CD4-positive, alpha-beta T cell treated with Interleukin-10 for 1 hour (primary cell): ENCODE results near the gene ARMC2.

Experiments
- DNase-seq: peaks from one replicate; pipeline ENCODE4 v3.0.0-alpha.2; 2020

ARMC2 gene

DNA sequence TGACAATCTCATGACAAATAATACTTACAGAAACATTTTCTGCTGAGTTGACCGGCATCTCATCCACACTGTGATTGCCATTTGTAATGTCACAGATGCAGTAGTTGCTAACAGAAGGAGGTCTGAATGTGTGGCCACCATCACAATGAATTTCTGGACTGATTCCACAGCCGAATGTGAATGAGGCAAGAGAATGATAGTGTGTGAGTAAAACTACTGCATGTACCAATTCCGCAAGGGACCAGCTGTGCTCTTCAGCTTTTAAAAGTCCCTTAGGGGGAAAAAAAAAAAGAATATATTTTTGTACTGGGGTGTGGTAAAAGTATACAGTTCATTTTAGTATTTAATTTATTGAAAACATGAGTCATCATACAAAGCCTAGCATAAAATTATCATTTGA, 150.3 kb downstream of the ARMC2 start:
- no peak for DNase-seq

DNA sequence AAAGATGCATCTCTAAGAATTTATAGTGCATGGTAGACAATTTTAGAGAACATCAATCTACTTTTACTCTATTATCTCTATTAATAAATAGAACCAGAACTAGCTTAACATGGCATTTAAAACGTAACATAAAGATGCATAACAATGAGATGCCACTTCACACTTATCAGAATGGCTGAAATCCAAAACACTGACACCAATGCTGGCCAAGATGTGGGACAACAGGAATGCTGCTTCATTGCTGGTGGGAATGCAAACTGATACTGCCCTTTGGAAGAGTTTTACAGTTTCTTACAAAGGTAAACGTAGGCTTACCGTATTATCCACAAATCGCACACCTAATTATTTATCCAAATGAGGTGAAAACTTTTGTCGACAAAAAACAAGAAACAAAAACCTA, 151.2 kb downstream of the ARMC2 start:
- no peak for DNase-seq

DNA sequence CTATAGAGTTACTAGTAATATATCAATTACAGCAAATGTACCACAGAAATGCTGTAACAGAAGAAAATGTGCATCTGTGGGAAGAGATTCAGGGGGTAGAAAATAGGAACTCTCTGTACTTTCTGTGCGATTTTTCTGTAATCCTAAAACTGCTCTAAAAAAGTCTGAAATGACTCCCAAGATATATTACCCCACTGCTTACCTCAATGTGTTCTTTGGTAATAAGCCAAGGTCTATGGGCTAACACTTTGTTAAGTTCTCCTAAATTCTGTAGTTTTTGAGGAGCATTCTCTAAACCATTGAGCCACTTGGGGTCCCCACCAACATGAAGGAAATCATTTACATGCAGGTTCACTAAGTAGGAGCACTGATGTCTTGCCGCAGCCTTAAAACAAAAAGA, 152.1 kb downstream of the ARMC2 start:
- no peak for DNase-seq

DNA sequence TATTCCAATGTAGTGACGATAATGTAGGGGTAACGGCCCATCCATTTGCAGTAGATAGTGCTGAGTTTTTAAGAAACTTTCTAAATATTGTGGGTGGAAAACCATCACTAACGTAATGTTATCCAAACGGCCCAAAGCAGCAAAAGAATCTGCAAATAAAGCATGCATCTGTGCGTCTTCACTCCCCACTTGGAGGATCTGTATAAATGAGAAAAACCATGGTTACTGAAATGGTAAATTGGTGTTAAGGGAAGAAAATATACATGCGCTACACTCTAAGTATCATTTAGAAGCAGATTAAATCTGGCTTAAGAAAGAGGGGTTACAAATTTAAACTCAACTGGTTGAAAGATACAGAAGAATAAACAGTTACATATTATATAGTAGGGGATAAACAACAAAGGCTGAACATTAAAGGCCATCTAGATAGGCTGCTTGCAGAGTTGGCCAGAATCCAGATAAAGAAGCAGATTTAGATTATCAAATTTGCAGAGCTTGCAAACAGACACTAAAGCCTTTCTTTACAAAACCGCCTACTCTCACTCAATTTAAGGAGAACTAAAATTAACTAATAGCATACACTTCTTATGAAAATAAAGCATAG, 153.2 kb downstream of the ARMC2 start:
- no peak for DNase-seq

DNA sequence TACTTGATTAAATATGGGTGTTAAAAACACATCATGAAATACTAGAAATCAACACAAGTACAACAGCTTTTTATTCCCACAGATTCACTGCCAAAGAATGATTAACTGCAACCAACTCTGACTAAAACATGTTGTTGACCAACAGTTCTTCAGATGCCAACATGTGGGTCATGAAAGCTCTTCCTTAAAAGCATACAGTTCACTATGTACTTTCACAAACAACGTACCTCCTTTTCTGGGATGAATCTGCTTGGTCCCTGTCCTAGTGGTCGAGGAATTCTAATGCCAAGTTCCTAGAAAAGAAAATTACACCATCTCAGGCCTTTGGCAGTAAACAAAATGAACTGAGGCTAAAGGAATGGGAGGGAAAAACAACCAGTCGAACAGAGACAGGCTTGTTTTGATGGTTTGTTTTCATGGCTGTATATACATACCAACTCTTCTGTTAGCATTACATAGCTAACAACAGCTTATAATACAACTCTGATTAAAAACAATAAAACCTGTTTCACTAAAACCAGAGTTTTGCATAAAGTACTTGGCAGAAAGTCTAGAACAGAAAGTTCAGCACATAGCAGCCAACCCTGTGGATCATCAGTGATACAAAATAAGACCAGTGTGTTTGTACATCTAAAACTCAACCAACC, 154.0 kb downstream of the ARMC2 start:
- DNase-seq: no peak

DNA sequence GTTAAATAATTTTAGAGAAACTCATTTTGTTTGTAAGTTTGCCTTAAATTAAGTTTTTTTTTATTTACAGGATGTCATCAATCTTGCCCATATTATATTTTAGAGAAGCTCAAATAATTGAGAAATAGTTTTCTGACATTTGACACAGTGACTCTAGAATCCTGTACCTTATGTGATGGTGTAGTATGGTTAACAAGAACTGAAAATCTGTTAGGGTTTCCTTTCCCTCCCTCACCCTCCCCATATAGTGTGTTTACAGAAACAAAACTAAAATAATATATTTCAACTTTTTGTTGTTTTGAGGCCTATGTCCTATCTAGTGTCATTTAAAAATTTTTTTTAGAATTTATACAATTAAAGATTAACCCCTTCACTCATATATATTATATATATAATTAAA, 154.7 kb downstream of the ARMC2 start:
- DNase-seq: no peak

DNA sequence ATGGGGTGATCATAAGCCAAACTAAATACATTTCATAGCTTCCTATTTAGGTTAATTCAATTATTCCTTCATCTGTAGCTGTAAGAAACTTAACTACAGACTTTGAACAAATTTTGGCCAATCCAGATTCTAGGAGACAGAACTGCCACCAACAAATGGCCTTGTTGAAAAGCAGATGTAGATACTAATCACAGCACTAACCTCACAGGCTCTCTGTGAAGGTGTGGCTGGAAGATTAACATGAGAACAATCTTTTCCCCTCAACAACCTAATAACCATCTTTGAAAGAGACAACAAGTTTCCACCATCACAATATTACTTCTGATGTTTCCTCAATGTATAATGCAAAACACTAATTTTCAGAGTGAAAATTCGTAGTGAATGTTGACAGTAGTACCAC, 158.6 kb downstream of the ARMC2 start:
- no peak for DNase-seq

DNA sequence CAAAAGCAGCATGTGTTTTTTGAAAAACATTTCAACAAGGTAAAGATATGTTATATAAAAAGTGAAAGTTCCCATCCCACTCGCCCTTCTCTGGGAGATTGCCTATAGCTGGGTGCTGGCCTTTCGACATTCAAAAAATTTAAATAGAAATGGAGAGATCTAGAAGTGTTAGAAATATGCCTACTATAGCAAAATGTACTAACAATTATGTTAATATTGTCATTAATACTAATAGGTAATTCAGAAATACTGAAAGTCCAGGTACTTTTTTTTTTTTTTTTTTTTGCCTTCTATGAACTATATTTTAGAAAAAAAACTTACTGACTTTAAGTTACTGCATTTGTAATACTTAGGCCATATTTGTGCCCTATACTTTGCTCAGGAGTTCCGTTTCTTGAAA, 159.3 kb downstream of the ARMC2 start:
- no peak for DNase-seq

DNA sequence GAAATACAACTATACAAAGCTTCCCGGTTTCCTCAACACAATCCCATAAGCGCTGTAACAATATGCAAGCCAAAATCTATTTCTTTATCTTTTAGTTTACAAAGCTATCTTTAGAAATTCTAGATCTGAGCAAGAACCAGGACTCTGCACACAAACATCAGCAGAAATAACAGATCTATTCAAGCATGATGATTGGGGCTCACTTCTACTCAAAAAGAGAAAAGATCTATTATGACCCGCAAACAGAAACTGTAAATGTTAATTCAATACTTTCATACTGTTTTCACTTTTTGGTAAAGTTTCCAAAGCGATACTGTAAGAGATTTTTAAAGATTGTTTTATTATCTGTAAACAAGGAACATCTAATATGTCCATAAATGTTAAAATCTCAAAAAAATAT, 159.8 kb downstream of the ARMC2 start:
- no peak for DNase-seq

DNA sequence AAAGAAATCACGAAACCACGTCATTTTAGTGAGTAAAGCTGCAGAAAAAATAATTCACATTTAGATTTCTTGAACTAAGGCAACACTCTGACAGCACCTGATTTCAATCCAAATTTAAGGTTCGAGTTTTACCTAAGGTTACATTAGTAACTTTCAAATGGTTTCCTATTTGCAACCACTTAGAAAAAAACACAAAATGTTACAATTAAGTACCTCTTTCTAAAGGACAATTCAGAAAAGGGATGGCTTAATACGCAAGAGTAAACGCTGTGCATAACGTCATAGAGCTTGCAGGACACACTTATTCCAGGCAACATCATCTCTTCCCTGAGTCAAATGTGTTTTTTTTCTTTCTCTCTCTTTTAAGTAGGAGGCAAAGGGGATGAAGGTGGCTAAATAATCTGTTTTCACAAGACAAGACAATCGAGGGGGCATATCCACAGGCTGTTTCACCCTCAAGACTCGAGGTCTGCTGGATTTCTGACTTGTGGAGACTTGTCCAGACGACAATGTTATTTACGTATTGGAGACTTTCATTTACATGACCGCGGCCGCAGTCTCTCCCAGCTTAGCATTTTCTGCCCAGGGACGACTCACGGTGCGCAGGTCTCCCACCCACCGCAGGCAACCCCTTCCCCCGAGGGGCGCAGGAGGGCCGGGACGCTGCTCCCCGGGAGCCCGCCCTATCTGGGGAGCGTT, 160.5 kb downstream of the ARMC2 start:
- DNase-seq: peak; percentile 45

DNA sequence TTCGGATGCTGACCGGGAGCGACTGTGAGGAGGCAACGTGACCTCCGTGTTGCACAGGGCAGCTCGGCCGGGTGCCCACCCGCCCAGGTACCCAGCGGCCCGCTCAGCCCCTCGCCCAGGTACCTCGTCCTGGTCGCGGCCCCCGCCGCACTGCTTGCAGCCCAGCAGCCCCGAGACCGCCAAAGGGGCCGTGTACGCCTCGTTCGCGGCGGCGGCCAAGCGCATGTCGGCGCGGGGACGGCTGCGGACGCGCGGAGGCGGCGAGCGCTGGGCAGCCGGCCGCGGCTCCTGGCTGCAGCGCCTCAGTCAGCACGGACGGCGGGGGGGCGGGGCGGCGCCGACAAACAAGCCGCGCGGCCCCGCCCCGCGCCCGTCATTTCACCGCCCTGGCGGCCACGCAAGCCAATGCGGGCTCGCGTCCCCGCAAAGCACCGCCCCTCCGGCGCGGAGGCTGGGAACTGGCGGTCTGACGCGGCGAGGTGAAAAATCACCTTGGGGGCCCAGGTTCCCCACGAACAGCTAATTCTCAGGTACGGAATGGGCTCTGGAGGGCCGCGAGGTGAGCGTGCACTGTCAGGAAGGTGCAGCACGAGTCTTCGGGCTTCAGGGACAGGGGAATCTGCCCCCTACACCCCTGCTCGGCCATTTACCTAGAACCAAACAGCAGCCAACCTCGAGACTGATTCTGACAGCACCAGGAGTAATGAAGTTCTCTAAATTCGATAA, 161.2 kb downstream of the ARMC2 start:
- peak; percentile 93 for DNase-seq

DNA sequence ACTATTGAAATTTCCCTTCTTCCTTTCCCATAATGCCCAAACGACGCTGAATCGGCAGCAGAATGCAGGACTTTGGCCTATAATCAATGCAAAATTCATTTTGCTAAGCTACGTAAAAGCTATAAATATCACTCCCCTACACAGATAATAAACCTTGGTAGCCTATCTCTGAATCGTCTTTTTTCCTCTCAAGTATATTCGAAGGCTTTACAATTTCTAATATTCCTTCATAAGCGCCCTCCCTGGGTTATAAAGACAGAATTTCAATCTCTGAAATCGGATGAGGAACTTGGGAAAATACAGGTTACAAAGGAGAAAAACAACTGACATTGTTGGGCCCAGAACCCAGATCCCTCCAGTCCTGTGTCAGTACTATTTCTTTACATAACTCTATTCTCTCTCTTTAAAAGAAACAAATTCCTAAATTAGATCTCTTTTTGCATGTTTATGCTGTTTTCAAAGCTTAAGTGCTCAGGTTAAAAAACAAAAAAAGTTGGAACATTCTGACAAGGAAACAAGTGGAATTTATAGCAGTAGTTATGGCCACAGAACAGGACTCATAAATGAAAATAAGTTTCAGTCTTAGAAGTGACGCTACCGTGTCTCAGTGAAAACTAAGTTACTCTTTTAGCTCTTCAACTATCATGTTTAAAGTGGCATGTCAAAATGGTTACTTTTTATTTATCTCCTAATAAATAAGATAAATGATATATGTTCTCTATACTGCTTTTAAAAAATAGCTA, 161.9 kb downstream of the ARMC2 start:
- DNase-seq: no peak

DNA sequence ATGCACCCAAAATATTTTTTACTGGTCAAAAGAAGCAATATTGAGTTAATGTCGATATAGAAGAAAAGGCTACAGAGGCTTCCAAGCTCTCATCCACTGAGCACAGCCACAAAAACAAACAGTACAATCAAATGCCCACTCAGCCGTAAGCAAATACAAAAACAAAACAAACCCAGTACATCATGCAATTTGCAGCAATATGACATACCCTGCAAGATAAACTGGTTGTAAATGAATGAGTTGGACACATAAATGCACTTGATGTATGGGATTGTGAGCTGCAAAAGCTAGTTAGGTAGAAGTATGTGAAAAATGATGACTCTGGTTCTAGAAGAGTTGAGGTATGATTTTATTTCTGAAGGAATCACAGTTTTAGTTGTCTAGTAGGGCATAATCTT, 162.5 kb downstream of the ARMC2 start:
- DNase-seq: no peak

DNA sequence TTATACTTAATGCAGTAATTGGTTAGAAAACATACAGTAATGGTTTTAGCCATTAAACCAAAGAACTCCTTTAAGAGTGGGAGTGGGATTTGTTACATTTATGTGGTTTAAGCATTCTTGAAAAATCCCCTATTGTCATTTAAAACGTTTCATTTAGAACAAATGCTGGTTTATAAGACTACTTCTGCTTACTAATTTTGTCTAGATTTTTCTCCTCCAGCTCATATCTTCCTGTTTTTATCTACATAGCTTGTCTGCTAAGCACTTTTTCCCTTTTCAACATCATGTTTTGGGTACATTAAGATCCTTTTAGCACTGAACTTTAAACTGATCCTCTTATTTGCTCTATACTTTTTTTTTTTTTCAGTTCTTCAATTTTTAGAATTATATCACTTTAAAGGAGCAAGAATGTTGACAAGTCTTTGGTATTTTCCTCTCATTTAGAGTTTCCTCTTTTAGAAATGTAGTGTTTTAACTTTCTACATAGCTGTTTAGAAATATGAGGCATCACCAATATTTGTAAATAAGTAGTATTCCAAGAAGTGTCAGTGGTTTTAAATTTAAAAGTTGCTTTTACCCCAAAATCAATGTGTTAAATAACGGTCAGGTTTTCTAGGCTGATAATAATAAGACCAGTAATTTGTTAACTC, 165.6 kb downstream of the ARMC2 start:
- no peak for DNase-seq

DNA sequence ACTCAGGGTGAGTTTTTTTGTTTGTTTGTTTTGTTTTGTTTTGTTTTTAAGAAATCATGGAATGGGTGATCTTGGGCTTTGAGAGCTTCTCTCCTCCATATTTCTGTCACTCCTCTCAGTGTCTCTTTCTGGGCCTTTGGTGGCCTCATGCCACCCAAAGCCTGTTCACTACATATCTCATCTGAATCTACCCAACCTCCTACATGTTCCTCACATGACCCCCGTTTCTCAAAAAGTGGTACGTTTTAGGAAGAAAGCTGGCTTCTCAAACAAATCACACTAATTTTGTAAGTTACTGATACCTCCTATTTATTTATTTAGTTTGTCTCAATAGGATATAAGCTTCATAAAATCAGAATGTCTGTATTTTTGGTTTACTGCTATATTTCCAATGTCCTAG, 166.4 kb downstream of the ARMC2 start:
- no peak for DNase-seq

DNA sequence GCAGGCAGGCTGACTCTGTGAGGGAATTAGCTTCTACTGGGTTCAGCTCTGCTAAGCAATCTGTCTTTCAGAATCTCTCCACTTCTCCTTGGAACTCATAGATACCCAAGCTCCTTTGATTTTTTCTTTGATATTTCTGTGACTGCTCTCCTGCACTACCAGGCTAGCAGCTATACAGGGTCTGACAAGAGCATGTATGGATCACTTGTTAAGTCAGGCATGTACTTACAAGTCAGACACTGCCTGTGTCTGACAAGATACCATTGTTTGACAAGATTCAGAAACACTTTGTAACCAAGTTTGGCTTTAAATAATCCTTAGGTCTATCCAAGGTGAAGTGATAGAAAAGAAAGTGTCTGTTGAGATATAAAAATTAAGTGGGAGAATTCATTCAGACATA, 167.0 kb downstream of the ARMC2 start:
- DNase-seq: no peak

DNA sequence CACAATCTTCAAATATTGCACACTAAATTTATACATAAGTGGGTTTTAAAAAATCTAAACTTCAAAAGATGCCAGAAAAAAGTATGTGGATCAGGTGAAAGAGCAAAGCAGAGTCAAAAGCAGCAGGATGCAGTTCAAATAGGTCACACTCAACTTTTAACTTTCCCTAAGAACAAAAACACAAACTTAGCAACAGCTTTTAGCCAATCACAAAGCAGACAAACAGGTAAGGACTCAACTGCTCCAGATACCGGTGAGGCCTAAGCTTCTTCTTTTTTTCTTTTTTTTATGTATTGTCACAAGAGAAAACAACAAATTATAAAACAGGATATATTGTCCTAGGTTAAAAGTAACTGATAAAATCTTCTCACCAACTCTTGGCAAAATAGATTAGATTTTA, 171.7 kb downstream of the ARMC2 start:
- DNase-seq: peak; percentile 72

DNA sequence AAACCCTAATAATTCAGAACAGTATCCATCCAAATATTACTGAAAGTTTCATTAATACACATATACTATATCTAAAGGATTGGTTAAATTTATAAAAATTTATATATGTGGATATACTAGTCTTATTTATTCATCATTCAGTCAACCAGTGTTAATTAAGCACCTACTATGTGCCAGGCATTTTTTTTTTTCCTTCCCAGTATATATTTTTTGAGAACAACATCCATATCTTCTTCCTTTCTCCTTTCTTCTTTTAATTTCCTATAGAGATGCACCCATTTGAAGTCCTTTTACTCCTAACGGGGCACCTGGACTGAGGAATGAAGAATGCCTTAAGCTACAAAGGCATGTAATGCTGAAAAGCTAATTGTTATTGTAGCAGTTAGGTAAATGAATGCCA, 173.6 kb downstream of the ARMC2 start:
- no peak for DNase-seq

DNA sequence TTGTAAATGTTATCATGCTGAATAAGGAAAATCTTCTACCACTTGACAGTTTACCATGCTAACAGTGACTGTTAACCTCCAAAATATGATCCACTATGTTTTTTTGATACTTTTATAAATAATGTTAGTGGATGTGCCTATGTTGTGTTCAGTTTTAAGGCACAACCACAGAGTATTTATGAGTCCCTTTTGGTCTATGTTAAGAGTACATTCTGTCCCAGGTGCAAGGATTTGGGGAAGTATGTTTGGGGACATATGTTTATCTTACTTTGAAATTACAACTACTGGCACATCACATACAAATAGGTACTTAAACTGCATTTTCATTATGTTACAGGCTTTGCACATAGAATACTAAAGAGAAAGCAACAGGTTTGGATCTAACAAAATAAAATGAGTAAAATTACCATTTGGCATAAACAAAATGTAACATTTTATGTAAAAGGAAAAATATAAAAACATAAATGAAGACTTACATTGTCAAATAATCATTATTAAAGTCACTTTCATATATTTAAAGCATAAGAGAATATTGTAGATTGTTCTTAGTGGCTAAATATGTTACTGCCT, 175.2 kb downstream of the ARMC2 start:
- DNase-seq: no peak
